ENCODE data around the gene HRH1. TPM values are rescaled to one million over a fixed set of nuclear protein-coding genes. Genes with fewer than 3 reads are reported as not detected.

The HRH1 gene
- total RNA-seq, 1 experiment from 2014 or later = 7.0 TPM

DNA sequence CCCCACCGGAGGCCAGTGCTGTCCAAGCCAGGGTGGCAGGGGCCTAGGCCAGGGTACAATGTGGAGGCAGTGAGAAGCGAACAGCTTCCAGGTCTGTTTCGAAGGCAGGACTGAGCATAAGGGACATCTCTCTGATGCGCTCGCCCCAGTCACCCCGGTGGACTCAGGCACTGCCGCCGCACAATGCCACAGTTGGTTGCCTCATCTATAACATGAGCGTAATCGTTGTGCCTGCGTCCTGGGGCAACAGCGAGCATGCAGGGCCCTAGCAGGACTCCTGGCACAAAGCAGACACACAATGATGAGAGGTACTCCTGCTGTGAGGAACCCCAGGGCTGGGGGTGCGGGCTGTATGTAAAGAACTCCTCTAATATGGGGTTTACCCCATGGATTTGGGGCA lies 14.1 kb downstream of the HRH1 start:
- no peaks in the 10 kb centered on the region for H3K79me2 ChIP-seq (ENCODE audit: insufficient read depth, low read length)
- H2AFZ ChIP-seq (ENCODE audit: low read depth, low read length, poor library complexity, severe bottlenecking) = no peak overlapping the region
- RAD21 ChIA-PET (ENCODE audit: low non-redundant PET in 1 of 2, low total read pairs in 2 of 2, uncharacterized antibody in 2 of 2, unreplicated experiment in 2 of 2) = no interaction called here
- POLR2A ChIA-PET = no interaction called here
- H3K36me3 ChIP-seq (ENCODE audit: control insufficient read depth in 1 of 2, insufficient read depth in 2 of 2, low read length in 2 of 2) = no peaks in the 10 kb centered on the region
- CTCF ChIA-PET = interaction anchor here (1.0 kb wide), 1 partner anchor 13 kb away, joined by 4 read pairs; no protein-coding TSS in a partner anchor
- no peaks in the 10 kb centered on the region for H3K9me2 ChIP-seq (ENCODE audit: insufficient read depth)
- no peak overlapping the region for H3K9ac ChIP-seq (ENCODE audit: low read length)
- TF ChIP-seq, protein P1, sequence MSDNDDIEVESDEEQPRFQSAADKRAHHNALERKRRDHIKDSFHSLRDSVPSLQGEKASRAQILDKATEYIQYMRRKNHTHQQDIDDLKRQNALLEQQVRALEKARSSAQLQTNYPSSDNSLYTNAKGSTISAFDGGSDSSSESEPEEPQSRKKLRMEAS (IDR thresholded peaks at IDR 0.05) = no peak
- TF ChIP-seq, protein P2, sequence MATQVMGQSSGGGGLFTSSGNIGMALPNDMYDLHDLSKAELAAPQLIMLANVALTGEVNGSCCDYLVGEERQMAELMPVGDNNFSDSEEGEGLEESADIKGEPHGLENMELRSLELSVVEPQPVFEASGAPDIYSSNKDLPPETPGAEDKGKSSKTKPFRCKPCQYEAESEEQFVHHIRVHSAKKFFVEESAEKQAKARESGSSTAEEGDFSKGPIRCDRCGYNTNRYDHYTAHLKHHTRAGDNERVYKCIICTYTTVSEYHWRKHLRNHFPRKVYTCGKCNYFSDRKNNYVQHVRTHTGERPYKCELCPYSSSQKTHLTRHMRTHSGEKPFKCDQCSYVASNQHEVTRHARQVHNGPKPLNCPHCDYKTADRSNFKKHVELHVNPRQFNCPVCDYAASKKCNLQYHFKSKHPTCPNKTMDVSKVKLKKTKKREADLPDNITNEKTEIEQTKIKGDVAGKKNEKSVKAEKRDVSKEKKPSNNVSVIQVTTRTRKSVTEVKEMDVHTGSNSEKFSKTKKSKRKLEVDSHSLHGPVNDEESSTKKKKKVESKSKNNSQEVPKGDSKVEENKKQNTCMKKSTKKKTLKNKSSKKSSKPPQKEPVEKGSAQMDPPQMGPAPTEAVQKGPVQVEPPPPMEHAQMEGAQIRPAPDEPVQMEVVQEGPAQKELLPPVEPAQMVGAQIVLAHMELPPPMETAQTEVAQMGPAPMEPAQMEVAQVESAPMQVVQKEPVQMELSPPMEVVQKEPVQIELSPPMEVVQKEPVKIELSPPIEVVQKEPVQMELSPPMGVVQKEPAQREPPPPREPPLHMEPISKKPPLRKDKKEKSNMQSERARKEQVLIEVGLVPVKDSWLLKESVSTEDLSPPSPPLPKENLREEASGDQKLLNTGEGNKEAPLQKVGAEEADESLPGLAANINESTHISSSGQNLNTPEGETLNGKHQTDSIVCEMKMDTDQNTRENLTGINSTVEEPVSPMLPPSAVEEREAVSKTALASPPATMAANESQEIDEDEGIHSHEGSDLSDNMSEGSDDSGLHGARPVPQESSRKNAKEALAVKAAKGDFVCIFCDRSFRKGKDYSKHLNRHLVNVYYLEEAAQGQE (IDR thresholded peaks at IDR 0.05; ENCODE audit: low read depth) = no peak
- no peak for ATAC-seq
- no peaks in the 10 kb centered on the region for H4K20me1 ChIP-seq (ENCODE audit: insufficient read depth)
- H3K9me3 ChIP-seq (ENCODE audit: control insufficient read depth in 1 of 2, insufficient read depth in 1 of 2, low read depth in 1 of 2, low read length in 2 of 2) = no peaks in the 10 kb centered on the region
- no peak overlapping the region for H3K4me3 ChIP-seq (replicated peaks in 1 of 2; ENCODE audit: low read depth in 1 of 2, low read length in 2 of 2)
- H3K27me3 ChIP-seq (ENCODE audit: insufficient read depth, low read length) = no peaks in the 10 kb centered on the region
- H3K27ac ChIP-seq (ENCODE audit: low read depth, low read length) = no peak overlapping the region
- no peak overlapping the region for H3K4me2 ChIP-seq (ENCODE audit: low read length)
- no TSS peak for BruUV-seq (replicated peaks)
- H3K4me1 ChIP-seq (ENCODE audit: control insufficient read depth in 1 of 2, insufficient read depth in 2 of 2, low read length in 2 of 2) = peaks cover 0 to 10% of the 10 kb centered on the region in 2 experiments; a peak in 1 of 4 replicates
- no peak for DNase-seq (ENCODE audit: low read depth, low spot score)
- intact Hi-C loops (cut with micrococcal nuclease) = no loop called here

DNA sequence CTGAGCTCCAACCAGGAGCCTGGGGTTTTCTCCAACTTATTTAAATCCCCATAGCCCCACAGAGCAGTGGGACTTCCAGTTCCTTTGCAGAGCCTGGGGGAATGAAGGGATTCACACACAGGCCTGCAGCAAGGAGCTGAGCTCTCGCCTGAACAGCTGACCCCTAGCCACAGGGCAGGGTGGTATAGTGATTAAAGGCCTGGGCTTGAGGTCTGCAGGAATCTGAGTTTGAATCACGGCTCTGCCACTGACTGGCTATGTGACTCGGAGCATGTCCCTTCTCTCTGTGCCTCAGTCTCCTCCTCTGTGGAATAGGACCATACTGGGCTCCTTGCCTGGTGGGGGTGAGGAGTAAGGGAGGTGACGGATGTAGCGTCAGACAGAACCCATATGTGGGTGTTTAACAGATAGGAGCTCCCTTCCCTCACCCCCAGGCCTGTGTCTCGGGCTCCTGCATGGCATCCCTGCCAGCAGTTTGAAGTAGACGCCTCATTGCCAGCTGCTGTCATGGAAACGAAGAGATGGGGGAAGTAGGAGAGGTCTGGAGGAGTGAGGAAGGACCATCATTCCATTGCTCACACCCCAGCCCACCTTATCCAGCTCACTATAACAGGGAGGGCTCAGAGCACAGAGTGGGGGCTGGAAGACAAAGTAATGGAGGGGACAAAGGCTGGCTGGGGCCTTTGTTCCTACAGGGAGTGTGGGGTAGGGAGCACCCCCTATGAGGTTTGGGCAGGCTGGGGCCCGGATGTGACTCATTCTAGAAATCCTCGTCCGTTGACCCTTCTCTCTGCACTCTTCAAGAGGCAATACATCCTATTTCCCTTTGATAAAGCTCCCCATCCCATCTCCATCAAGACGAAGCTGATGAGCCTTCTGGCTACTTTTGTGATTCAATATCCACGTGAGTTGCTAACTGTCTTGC lies 14.8 kb downstream of the HRH1 start:
- ChIA-PET RAD21 (ENCODE audit: low non-redundant PET in 1 of 2, low total read pairs in 2 of 2, uncharacterized antibody in 2 of 2, unreplicated experiment in 2 of 2) (no interaction called here), CTCF (interaction anchor here (1.0 kb wide), 1 partner anchor 14 kb away, joined by 4 read pairs; no protein-coding TSS in a partner anchor), POLR2A (no interaction called here)
- ATAC-seq (no peak), DNase-seq (ENCODE audit: low read depth, low spot score) (no peak)
- Histone ChIP-seq H3K27me3 (ENCODE audit: insufficient read depth, low read length) (no peaks in the 10 kb centered on the region), H3K79me2 (ENCODE audit: insufficient read depth, low read length) (no peaks in the 10 kb centered on the region), H3K9me3 (ENCODE audit: control insufficient read depth in 1 of 2, insufficient read depth in 1 of 2, low read depth in 1 of 2, low read length in 2 of 2) (no peaks in the 10 kb centered on the region), H3K4me2 (ENCODE audit: low read length) (no peak overlapping the region), H3K9ac (ENCODE audit: low read length) (no peak overlapping the region), H2AFZ (ENCODE audit: low read depth, low read length, poor library complexity, severe bottlenecking) (no peak overlapping the region), H3K36me3 (ENCODE audit: control insufficient read depth in 1 of 2, insufficient read depth in 2 of 2, low read length in 2 of 2) (no peaks in the 10 kb centered on the region), H3K4me1 (ENCODE audit: control insufficient read depth in 1 of 2, insufficient read depth in 2 of 2, low read length in 2 of 2) (peaks cover 0 to 10% of the 10 kb centered on the region in 2 experiments; a peak in 1 of 4 replicates), H3K9me2 (ENCODE audit: insufficient read depth) (no peaks in the 10 kb centered on the region), H3K4me3 (replicated peaks in 1 of 2; ENCODE audit: low read depth in 1 of 2, low read length in 2 of 2) (no peak overlapping the region), H3K27ac (ENCODE audit: low read depth, low read length) (no peak overlapping the region), H4K20me1 (ENCODE audit: insufficient read depth) (no peaks in the 10 kb centered on the region)
- intact Hi-C loops (cut with micrococcal nuclease) = no loop called here
- BruUV-seq (replicated peaks) = no TSS peak
- TF ChIP-seq YY1 (IDR thresholded peaks at IDR 0.05; ENCODE audit: extremely low read depth, insufficient replicate concordance, low read depth, low read length) (no peak), CEBPB (IDR thresholded peaks at IDR 0.05; ENCODE audit: low read depth) (no peak), POLR2AphosphoS5 (IDR thresholded peaks at IDR 0.05; ENCODE audit: low read depth, low read length) (no peak), ELF1 (IDR thresholded peaks at IDR 0.05; ENCODE audit: borderline replicate concordance, low read depth) (no peak), SIN3A (IDR thresholded peaks at IDR 0.05; ENCODE audit: low read depth) (no peak), JUND (IDR thresholded peaks at IDR 0.05) (no peak), RAD21 (IDR thresholded peaks at IDR 0.05; ENCODE audit: low read depth) (no peak), SP1 (IDR thresholded peaks at IDR 0.05; ENCODE audit: low read depth) (no peak)
- TF ChIP-seq, protein P3, sequence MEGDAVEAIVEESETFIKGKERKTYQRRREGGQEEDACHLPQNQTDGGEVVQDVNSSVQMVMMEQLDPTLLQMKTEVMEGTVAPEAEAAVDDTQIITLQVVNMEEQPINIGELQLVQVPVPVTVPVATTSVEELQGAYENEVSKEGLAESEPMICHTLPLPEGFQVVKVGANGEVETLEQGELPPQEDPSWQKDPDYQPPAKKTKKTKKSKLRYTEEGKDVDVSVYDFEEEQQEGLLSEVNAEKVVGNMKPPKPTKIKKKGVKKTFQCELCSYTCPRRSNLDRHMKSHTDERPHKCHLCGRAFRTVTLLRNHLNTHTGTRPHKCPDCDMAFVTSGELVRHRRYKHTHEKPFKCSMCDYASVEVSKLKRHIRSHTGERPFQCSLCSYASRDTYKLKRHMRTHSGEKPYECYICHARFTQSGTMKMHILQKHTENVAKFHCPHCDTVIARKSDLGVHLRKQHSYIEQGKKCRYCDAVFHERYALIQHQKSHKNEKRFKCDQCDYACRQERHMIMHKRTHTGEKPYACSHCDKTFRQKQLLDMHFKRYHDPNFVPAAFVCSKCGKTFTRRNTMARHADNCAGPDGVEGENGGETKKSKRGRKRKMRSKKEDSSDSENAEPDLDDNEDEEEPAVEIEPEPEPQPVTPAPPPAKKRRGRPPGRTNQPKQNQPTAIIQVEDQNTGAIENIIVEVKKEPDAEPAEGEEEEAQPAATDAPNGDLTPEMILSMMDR (IDR thresholded peaks at IDR 0.05 in 2 of 3, conservative IDR thresholded peaks at IDR 0.05 in 1 of 3; ENCODE audit: borderline replicate concordance in 1 of 3, insufficient read depth in 1 of 3, low read depth in 2 of 3, low read length in 2 of 3) = no peak

All from HCT116 (cell line).